NCI-H1105 (cell line): ENCODE measurements around the gene IL36A.

ENCODE experiments used
- DNase-seq: peaks from one replicate; lab custom pipeline; 2025; lab: John Stamatoyannopoulos, UW

The IL36A gene, protein sequence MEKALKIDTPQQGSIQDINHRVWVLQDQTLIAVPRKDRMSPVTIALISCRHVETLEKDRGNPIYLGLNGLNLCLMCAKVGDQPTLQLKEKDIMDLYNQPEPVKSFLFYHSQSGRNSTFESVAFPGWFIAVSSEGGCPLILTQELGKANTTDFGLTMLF

GRCh38 chr2:113005030-113005509 is at the start of gene IL36A:
Gene IL36A, plus strand, starts transcription at chr2:113005459. Its CDS starts 413 bp downstream, at chr2:113005872.
- DNase-seq: no peak

DNA sequence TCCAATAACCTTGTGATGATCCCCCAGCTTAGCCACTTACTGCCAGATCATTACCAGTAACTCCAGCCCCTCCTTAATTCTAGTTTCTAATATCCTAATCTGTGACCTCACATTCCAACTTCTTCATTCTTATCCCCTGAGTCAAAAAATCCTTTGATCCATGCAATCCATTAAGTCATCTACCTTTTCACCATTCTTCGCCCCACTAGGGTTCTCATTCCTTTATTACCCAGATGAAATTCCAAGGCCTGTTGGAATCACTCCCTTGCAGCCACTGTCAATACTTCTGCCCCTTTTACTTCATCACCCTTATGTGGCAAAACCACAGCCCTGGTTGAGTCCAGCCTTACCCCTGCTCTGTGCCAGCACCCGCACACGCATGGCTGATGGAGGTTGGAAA is 47.7 kb upstream of the IL36A start:
- DNase-seq: no peak

- DNase-seq: peak; percentile 16
These were observed 46.7 kb upstream of the IL36A start for GRCh38 chr2:112958428-112959108.

DNA sequence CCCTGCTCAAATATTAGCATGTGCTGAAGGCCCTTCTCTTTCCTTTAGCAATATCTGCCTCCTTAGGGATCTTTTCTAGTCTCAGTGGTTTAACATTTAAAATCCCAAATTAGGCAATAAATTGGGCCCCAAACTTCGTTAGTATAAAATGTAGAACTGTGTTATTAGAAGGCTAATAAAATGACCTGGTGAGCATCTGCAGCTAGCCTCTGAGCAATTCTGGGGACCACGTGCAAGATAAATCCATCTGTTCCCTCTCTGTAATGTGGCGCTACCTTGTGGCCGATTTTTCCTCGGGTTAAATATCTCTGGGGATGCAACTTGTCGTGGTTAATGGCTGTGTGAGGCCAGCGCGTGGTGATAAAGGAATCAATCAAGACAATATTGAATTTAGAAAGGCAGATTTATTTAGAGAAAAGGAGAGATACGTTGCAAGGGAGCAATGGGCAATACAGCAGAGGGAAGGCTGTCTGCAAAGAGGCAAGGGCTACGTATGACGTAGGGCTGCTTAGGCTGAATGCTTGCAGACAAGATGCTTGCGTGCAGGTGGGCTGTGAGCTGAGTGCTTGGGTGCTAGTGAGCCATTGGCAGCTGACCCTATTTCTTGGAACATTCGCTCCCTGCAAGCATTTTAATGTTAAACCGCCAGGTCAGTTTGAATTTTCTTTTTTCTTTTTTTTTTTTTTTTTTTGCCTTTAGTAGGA is 46.0 kb upstream of the IL36A start:
- DNase-seq: no peak

DNA sequence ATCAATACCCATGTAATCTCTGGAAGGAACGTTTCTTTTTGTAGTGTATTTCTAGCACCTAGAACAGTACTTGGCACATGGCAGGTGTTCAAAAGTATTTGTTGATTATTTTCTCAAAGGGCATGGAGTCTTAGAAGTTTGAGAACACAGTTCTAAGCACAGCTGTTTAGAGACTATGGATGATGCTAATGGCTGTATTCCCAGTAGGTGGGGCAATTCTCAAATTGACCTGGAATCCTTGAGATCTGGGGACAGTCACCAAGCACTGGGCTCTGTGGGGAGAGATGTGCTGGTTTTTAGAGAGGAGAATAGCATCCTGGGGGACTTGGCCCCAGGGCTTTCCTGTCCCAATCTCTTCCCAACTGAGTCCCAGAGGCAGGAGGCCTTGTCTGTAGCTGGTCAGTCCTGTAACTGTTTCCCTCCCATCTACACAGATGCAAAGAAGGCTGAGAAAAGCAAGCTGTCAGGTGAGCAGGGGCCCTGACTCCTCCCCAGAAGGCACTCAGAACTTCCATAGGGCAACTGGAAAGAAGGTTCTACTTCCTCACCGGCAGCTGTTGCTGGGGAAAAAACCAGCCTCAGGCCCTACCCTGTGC is 44.9 kb upstream of the IL36A start:
- DNase-seq: no peak

GRCh38 chr2:112962308-112963175 is 42.7 kb upstream of the IL36A start:
- DNase-seq: no peak

GRCh38 chr2:112967023-112967422 is 38.2 kb upstream of the IL36A start:
- DNase-seq: no peak

- no peak for DNase-seq
These were observed 32.7 kb upstream of the IL36A start for GRCh38 chr2:112972423-112973086.

DNA sequence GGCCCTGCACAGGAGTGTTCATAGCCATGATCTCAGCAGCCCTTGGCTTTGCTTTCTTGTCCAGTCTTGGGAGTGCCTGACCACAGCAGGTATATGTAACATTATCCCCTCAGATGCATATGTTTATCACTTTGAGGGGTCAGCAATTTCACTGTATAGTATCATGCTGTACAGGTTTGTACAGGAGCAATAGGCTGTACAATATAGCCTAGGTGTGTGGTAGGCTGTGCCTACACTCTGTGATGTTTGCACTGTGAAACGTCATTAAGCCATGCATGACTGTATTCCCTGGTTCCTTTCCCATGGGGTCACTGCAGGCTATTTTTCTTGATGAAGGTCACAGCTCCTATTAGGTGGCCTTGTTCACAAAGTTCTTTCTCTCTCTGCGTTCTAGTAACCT is 32.1 kb upstream of the IL36A start:
- no peak for DNase-seq

DNA sequence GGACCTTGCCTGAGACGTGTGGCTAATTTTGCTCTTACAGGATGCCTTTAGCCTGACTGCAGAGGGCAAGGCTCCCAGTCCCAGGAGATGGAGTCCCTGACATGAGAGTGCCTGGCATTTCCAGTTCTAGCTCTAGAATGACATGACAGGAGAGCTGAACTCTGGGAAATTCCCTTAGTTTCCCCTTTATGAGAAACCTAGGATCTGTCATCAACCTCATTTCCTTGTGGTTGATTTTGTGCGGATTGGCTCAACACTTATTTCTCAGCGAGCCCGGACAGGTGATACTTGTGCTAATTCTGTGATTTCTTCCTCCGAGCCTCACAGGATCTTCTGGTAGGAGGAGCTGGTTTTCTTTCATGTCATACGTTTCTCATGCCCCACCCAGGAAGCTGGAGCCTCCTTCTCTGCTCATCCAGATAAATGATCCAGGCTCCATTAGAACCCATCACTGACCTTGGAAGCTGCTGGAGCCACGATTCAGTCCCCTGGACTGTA is 27.7 kb upstream of the IL36A start, which contains the start of gene IL36G:
IL36G (plus strand) TSS at position 448 of the 498 bp plus-strand sequence. CDS start 633 bp downstream, outside the sequence.
- DNase-seq: no peak

DNA sequence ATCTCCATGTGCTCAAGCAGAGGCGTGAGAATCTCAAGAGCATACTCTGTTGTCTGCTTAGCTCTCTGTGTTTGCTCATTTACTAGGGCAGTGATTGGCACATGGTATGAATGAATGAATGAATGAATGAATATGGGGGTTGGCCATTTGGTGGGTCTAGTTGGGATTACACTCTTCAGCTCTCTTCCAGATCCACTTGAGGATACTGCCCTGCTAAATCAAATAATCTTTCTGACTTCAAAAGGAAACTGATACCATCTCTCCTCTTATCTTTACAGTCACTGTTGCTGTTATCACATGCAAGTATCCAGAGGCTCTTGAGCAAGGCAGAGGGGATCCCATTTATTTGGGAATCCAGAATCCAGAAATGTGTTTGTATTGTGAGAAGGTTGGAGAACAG is 25.5 kb upstream of the IL36A start:
- DNase-seq: no peak

DNA sequence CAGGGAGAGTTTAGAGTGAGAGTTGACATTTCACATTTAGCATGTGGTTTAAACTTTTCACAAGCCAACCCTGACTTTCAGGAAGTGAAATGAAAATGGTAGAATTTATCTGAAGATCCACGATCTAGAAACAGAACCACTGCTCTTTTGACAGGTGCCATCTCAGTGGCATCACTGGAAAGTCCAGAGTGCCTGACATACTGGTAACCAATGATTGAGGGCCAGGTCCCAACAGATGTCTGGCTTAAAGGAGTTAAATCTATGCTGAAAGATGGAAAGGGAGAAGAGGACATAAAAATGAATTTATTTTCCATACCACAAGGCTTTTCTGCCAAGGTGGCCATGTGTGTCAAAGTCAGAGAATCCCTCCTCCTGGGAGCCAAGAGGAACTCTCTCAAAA is 24.7 kb upstream of the IL36A start:
- DNase-seq: no peak

GRCh38 chr2:112985090-112985489 is 20.2 kb upstream of the IL36A start:
- no peak for DNase-seq

- no peak for DNase-seq
These were observed 15.6 kb upstream of the IL36A start for GRCh38 chr2:112989611-112990010.

GRCh38 chr2:112993831-112994230 is 11.4 kb upstream of the IL36A start:
- DNase-seq: no peak

DNA sequence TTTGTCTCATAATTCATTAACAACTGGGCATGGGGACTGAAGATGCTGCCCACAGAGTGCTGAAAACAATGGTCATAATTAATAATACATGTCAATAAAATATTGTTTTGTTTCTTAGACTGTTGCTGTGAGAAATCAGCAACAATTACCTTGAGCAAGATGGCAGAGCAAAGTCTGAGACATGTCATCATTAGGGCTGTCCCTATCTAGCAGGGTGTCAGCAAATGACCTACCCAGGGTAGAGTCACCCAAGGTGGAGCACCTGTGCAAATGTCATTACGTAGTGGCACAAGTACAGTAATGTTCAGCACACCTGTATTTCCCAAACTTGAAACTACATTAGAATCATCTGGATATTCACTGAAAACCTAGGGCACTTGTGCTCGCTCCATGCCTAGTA is 10.6 kb upstream of the IL36A start:
- no peak for DNase-seq

DNA sequence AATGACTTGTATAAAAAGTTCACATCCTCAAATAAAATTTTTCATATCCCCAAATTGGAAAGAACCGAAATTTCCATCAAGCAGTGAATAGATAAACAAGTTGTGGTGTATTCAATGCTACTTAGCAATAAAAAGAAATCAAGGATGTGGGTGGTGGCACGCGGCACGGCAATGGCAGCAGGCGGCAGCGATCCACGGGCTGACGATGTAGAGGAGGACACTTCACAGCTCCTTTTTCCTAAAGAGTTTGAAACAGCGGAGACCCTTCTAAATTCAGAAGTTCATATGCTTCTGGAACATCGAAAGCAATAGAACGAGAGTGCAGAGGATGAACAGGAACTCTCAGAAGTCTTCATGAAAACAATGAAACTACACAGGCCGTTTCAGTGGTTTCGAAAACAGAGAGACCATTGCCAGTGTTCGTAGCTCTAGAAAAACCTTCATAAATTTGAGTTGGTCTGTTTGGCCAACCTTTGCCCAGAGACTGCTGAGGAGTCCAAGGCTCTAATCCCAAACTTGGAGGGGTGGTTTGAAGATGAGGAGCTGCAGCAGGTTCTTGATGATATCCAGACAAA is 9.8 kb upstream of the IL36A start:
- no peak for DNase-seq

- DNase-seq: no peak
These were observed 8.6 kb upstream of the IL36A start for GRCh38 chr2:112996635-112997034.

- no peak for DNase-seq
These were observed 8.1 kb upstream of the IL36A start for GRCh38 chr2:112997151-112997550.

DNA sequence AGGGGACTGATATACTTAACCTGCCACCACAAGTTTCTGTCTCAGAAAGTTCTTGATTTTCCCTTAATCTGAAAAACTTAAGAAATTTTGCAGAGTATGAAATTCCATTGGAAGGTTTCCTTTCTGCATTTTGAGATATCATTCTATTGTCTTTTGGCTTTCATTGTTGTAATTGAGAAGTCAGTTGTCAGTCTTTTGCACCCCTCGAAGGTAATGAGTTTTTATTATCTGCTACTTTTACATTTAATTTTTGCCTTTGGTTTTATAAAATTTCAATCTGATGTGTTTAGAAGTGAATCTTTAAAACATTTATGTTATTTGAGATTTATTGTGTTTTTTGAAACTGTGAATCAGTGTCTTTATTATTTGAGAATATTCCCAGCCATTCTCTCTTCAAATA is 4.8 kb upstream of the IL36A start:
- DNase-seq: no peak

- no peak for DNase-seq
These were observed 2.6 kb upstream of the IL36A start for GRCh38 chr2:113002677-113003076.
